IMR-90 (cell line): ENCODE results near the gene CCDC141. TPM values are rescaled to one million over a fixed set of nuclear protein-coding genes. Genes with fewer than 3 reads are reported as not detected.

Experiments
- ATAC-seq: fragments of 200-7000 bp; cut with Tn5 transposase; 2 replicates; pipeline ENCODE4 v1.9.1; 2020; ENCODE audit warnings: low read depth, mild to moderate bottlenecking, moderate library complexity
- BruUV-seq: library from RNA; stranded (reverse); fragments of 400-500 nt; replicated peaks from 2 replicates; lab custom pipeline; 2021; lab: Mats Ljungman, UMichigan
- CTCF ChIA-PET: fragments of 300-600 bp; formaldehyde crosslinking; extraction: SDS; loops from one replicate; lab custom pipeline; 2021; ENCODE audit warnings: antibody characterized with exemption; lab: Yijun Ruan, JAX
- POLR2A ChIA-PET: fragments of 300-600 bp; sonication (Branson Sonifier 250); formaldehyde crosslinking; loops from one replicate; lab custom pipeline; 2022; ENCODE audit warnings: antibody characterized with exemption; ENCODE audit not compliant: unreplicated experiment; lab: Charles Lee
- DNase-seq: peaks from one replicate; pipeline ENCODE4 v3.0.0; 2013
- H2AFZ ChIP-seq: replicated peaks from 2 replicates; pipeline ENCODE3; 2013; ENCODE audit warnings: low read length, mild to moderate bottlenecking; ENCODE audit not compliant: poor library complexity
- H2AK5ac ChIP-seq: 2 replicates; pipeline ENCODE4 v1.6.1; 2013; ENCODE audit warnings: low read depth, low read length, inconsistent platforms
- H2AK9ac ChIP-seq: replicated peaks from 2 replicates; pipeline ENCODE3; 2013; ENCODE audit warnings: mild to moderate bottlenecking, low read depth, low read length, moderate library complexity; ENCODE audit not compliant: poor library complexity
- H2BK120ac ChIP-seq: 2 replicates; pipeline ENCODE4 v1.6.1; 2013; ENCODE audit warnings: low read depth, low read length, inconsistent platforms
- H2BK15ac ChIP-seq: 3 replicates; pipeline ENCODE4 v1.6.1; 2013; ENCODE audit warnings: low read depth, low read length, inconsistent platforms
- H2BK20ac ChIP-seq: 2 replicates; pipeline ENCODE4 v1.6.1; 2013; ENCODE audit warnings: low read depth, mild to moderate bottlenecking, inconsistent platforms, low read length, moderate library complexity
- H2BK5ac ChIP-seq: 2 replicates; pipeline ENCODE4 v1.6.1; 2013; ENCODE audit warnings: mild to moderate bottlenecking, low read depth, low read length, inconsistent platforms; ENCODE audit not compliant: poor library complexity, severe bottlenecking
- H3K14ac ChIP-seq: replicated peaks from 2 replicates; pipeline ENCODE4 v1.6.1; 2013; ENCODE audit warnings: low read depth, low read length, inconsistent platforms
- H3K18ac ChIP-seq: 2 replicates; pipeline ENCODE4 v1.6.1; 2013; ENCODE audit warnings: low read depth, low read length, control low read depth
- H3K23ac ChIP-seq: 2 replicates; pipeline ENCODE4 v1.6.1; 2013; ENCODE audit warnings: low read depth, low read length, inconsistent platforms
- H3K27ac ChIP-seq: 2 replicates; pipeline ENCODE4 v1.5.1; 2013; ENCODE audit warnings: mild to moderate bottlenecking, control low read depth, low read length; ENCODE audit not compliant: insufficient read depth
- H3K27me3 ChIP-seq: 2 replicates; pipeline ENCODE4 v1.6.1; 2013; ENCODE audit warnings: low read length; ENCODE audit not compliant: control insufficient read depth, insufficient read depth
- H3K36me3 ChIP-seq: 2 replicates; pipeline ENCODE4 v1.6.1; 2013; ENCODE audit warnings: low read length, mixed read lengths; ENCODE audit not compliant: control insufficient read depth, insufficient read depth
- H3K4ac ChIP-seq: 2 replicates; pipeline ENCODE4 v1.6.1; 2013; ENCODE audit warnings: low read depth, low read length, inconsistent platforms
- H3K4me1 ChIP-seq: 2 replicates; pipeline ENCODE4 v1.6.1; 2013; ENCODE audit warnings: low read length, mixed read lengths; ENCODE audit not compliant: control insufficient read depth, insufficient read depth
- H3K4me2 ChIP-seq: 2 replicates; pipeline ENCODE4 v1.6.1; 2013; ENCODE audit warnings: low read depth, mild to moderate bottlenecking, control low read depth, low read length, moderate library complexity
- H3K4me3 ChIP-seq: 2 replicates; pipeline ENCODE4 v1.5.1; 2013; ENCODE audit warnings: low read depth, mild to moderate bottlenecking, control low read depth, low read length, moderate library complexity; ENCODE audit not compliant: insufficient read depth
- H3K56ac ChIP-seq: 2 replicates; pipeline ENCODE4 v1.6.1; 2013; ENCODE audit warnings: low read length, inconsistent platforms; ENCODE audit not compliant: insufficient read depth; ENCODE audit errors: extremely low read depth
- H3K79me1 ChIP-seq, 2 experiments: 2 replicates each; pipeline ENCODE4 v1.6.1; 2013; ENCODE audit warnings: low read length in 2 of 2, inconsistent platforms in 1 of 2, low read depth in 1 of 2
- H3K9ac ChIP-seq: 2 replicates; pipeline ENCODE4 v1.6.1; 2013; ENCODE audit warnings: low read depth, low read length, control low read depth
- H3K9me1 ChIP-seq: 2 replicates; pipeline ENCODE4 v1.6.1; 2013; ENCODE audit warnings: low read length, inconsistent platforms; ENCODE audit not compliant: insufficient read depth
- H3K9me3 ChIP-seq: 2 replicates; pipeline ENCODE4 v1.6.1; 2013; ENCODE audit warnings: low read length; ENCODE audit not compliant: control insufficient read depth, insufficient read depth
- H4K20me1 ChIP-seq: 2 replicates; pipeline ENCODE4 v1.6.1; 2013; ENCODE audit warnings: low read length, inconsistent platforms; ENCODE audit not compliant: insufficient read depth
- H4K5ac ChIP-seq: 2 replicates; pipeline ENCODE4 v1.6.1; 2013; ENCODE audit warnings: mild to moderate bottlenecking, low read depth, low read length, control low read depth
- H4K8ac ChIP-seq, 2 experiments: 2 replicates each; pipeline ENCODE4 v1.6.1; 2013; ENCODE audit warnings: low read depth in 2 of 2, low read length in 2 of 2, control low read depth in 1 of 2, inconsistent platforms in 1 of 2
- H4K91ac ChIP-seq: 2 replicates; pipeline ENCODE4 v1.6.1; 2013; ENCODE audit warnings: low read depth, low read length, inconsistent platforms; ENCODE audit not compliant: insufficient read depth
- BHLHE40 ChIP-seq: fragments of 150-350 bp; IDR thresholded peaks from 2 replicates; pipeline ENCODE4 v1.6.1; 2016; ENCODE audit warnings: mild to moderate bottlenecking, low read depth, low read length
- CEBPB ChIP-seq: IDR thresholded peaks from 2 replicates; pipeline ENCODE4 v1.6.1; 2012; ENCODE audit warnings: low read depth, low read length, improper control_type of control experiment
- CHD1 ChIP-seq: IDR thresholded peaks from 2 replicates; pipeline ENCODE4 v1.6.1; 2012; ENCODE audit warnings: low read depth, low read length, improper control_type of control experiment
- FOS ChIP-seq: fragments of 150-350 bp; IDR thresholded peaks from 2 replicates; pipeline ENCODE4 v1.6.1; 2016; ENCODE audit warnings: low read depth, low read length
- MAFK ChIP-seq: IDR thresholded peaks from 2 replicates; pipeline ENCODE4 v1.6.1; 2012; ENCODE audit warnings: low read depth, low read length, improper control_type of control experiment
- MAZ ChIP-seq: IDR thresholded peaks from 2 replicates; pipeline ENCODE4 v1.6.1; 2012; ENCODE audit warnings: low read depth, mild to moderate bottlenecking, low read length, improper control_type of control experiment, moderate library complexity, borderline replicate concordance
- MXI1 ChIP-seq: IDR thresholded peaks from 2 replicates; pipeline ENCODE4 v1.6.1; 2012; ENCODE audit warnings: low read depth, mild to moderate bottlenecking, low read length, moderate library complexity, borderline replicate concordance
- NFE2L2 ChIP-seq: fragments of 150-350 bp; IDR thresholded peaks from 2 replicates; pipeline ENCODE4 v1.6.1; 2016; ENCODE audit warnings: low read depth, mild to moderate bottlenecking, low read length
- POLR2A ChIP-seq: IDR thresholded peaks from 2 replicates; pipeline ENCODE4 v1.6.1; 2012; ENCODE audit warnings: mild to moderate bottlenecking, low read depth, low read length
- RAD21 ChIP-seq: IDR thresholded peaks from 2 replicates; pipeline ENCODE4 v1.6.1; 2012; ENCODE audit warnings: low read length, improper control_type of control experiment
- RCOR1 ChIP-seq: IDR thresholded peaks from 2 replicates; pipeline ENCODE4 v1.6.1; 2012; ENCODE audit warnings: mild to moderate bottlenecking, low read length, improper control_type of control experiment; ENCODE audit not compliant: insufficient replicate concordance
- RFX5 ChIP-seq: IDR thresholded peaks from 2 replicates; pipeline ENCODE4 v1.8.0; 2012; ENCODE audit warnings: low read depth, mild to moderate bottlenecking, low read length, moderate library complexity
- SMC3 ChIP-seq: fragments of 150-350 bp; IDR thresholded peaks from 2 replicates; pipeline ENCODE4 v1.6.1; 2016; ENCODE audit warnings: low read depth, mild to moderate bottlenecking, antibody characterized with exemption, low read length, moderate library complexity
- WGBS, 2 experiments: methylation state at CpG; one replicate each; pipeline versions ENCODE4 v1.1.5 to v1.1.7; 2013; ENCODE audit warnings: missing lambda C conversion rate in 2 of 2; ENCODE audit not compliant: insufficient read length in 1 of 2; ENCODE audit errors: extremely low coverage in 2 of 2; 5-methylcytosine and 5-hydroxymethylcytosine counted together
- dilution Hi-C: fragments of 300-500 bp; cut with HindIII; formaldehyde crosslinking; loops from one replicate; pipeline ENCODE4 v1.14.3; 2018; ENCODE audit warnings: low sequenced_read_pairs; ENCODE audit not compliant: unreplicated experiment
- in situ Hi-C: fragments of 300-500 bp; cut with MboI; formaldehyde crosslinking; loops from 3 replicates; pipeline ENCODE4 v1.14.3; 2019; ENCODE audit warnings: low sequenced_read_pairs, inconsistent platforms, mixed read lengths
- intact Hi-C: fragments of 100-400 bp; cut with micrococcal nuclease; formaldehyde crosslinking; loops from 2 replicates; pipeline ENCODE4 v1.10.0; 2022
- polyA plus RNA-seq, 3 experiments: library from polyadenylated mRNA; depleted of rRNA; stranded (reverse); fragments of >200 nt; gene quantifications; 2 replicates each; pipeline ENCODE4 v1.2.3, GENCODE V29; 2012; ENCODE audit warnings: low replicate concordance in 1 of 3
- total RNA-seq: library from RNA; depleted of rRNA; stranded (reverse); fragments of >200 nt; gene quantifications from 2 replicates; pipeline ENCODE4 v1.2.3, GENCODE V29; 2012
- TF ChIP-seq, protein P1 (sequence below): conservative IDR thresholded peaks from 2 replicates; pipeline ENCODE4 v1.5.1; 2012; ENCODE audit warnings: mild to moderate bottlenecking, low read depth, low read length, improper control_type of control experiment
- TF ChIP-seq, protein P2 (sequence below): fragments of 150-350 bp; IDR thresholded peaks from 2 replicates; pipeline ENCODE4 v1.6.1; 2017; ENCODE audit warnings: mild to moderate bottlenecking, antibody characterized with exemption, low read length, low read depth
- TF ChIP-seq, protein P3 (sequence below): fragments of 150-350 bp; IDR thresholded peaks from 2 replicates; pipeline ENCODE4 v1.6.1; 2016; ENCODE audit warnings: low read depth, mild to moderate bottlenecking, low read length, moderate library complexity, borderline replicate concordance

Gene CCDC141
- total and polyA plus RNA-seq, 2 of the 4 experiments (the other 2 are of a cell fraction), result not detected

DNA sequence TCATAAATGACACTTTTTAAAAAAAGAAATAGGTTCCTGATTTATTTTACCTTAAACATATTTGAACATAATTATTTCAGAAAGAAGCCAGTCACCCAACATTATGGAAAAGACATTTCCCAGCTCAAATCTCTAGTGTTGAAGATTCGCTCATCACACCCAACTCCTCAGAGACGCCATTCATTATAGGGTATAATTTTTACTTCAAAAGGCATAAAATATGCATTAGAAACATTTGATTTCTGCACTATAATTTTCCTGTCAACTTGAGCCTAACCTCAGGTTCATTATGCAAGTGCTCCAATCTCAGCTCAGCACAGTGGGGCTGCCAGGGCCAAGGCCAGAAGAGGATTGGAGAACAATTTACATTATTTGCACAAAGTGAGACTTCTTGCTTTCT, 183.9 kb downstream of the CCDC141 start:
- no TSS peak for BruUV-seq
- H3K4me3 ChIP-seq, result no peak overlapping the region
- no peak overlapping the region for H3K56ac ChIP-seq
- peaks cover 8% of the 10 kb centered on the region for H3K4me1 ChIP-seq
- no peak overlapping the region for H4K91ac ChIP-seq
- H3K36me3 ChIP-seq, result no peaks in the 10 kb centered on the region
- POLR2A ChIA-PET, result no interaction called here
- H4K8ac ChIP-seq, result no peak overlapping the region
- H3K9ac ChIP-seq, result no peak overlapping the region
- H2AK9ac ChIP-seq, result no peak overlapping the region
- no peaks in the 10 kb centered on the region for H3K9me3 ChIP-seq
- H4K5ac ChIP-seq, result no peak overlapping the region
- H3K4me2 ChIP-seq, result no peak overlapping the region
- H3K27me3 ChIP-seq, result no peaks in the 10 kb centered on the region
- DNase-seq, result no peak
- H4K20me1 ChIP-seq, result no peaks in the 10 kb centered on the region
- H2BK20ac ChIP-seq, result no peak overlapping the region
- no peak overlapping the region for H2BK5ac ChIP-seq
- no peak overlapping the region for H2BK120ac ChIP-seq
- H3K14ac ChIP-seq, result no peak overlapping the region
- no peak for TF ChIP-seq NFE2L2
- TF ChIP-seq POLR2A, result no peak
- TF ChIP-seq, protein P1, sequence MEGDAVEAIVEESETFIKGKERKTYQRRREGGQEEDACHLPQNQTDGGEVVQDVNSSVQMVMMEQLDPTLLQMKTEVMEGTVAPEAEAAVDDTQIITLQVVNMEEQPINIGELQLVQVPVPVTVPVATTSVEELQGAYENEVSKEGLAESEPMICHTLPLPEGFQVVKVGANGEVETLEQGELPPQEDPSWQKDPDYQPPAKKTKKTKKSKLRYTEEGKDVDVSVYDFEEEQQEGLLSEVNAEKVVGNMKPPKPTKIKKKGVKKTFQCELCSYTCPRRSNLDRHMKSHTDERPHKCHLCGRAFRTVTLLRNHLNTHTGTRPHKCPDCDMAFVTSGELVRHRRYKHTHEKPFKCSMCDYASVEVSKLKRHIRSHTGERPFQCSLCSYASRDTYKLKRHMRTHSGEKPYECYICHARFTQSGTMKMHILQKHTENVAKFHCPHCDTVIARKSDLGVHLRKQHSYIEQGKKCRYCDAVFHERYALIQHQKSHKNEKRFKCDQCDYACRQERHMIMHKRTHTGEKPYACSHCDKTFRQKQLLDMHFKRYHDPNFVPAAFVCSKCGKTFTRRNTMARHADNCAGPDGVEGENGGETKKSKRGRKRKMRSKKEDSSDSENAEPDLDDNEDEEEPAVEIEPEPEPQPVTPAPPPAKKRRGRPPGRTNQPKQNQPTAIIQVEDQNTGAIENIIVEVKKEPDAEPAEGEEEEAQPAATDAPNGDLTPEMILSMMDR, result no peak
- no peak for TF ChIP-seq FOS
- no peak for TF ChIP-seq RFX5
- no peak for TF ChIP-seq CEBPB
- TF ChIP-seq SMC3, result no peak
- no peak for TF ChIP-seq CHD1
- no peak for TF ChIP-seq MXI1
- no peak for TF ChIP-seq MAFK
- TF ChIP-seq, protein P2, sequence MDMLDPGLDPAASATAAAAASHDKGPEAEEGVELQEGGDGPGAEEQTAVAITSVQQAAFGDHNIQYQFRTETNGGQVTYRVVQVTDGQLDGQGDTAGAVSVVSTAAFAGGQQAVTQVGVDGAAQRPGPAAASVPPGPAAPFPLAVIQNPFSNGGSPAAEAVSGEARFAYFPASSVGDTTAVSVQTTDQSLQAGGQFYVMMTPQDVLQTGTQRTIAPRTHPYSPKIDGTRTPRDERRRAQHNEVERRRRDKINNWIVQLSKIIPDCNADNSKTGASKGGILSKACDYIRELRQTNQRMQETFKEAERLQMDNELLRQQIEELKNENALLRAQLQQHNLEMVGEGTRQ, result no peak
- no peak for TF ChIP-seq RAD21
- TF ChIP-seq RCOR1, result no peak
- TF ChIP-seq MAZ, result no peak
- no peak for TF ChIP-seq BHLHE40
- TF ChIP-seq, protein P3, sequence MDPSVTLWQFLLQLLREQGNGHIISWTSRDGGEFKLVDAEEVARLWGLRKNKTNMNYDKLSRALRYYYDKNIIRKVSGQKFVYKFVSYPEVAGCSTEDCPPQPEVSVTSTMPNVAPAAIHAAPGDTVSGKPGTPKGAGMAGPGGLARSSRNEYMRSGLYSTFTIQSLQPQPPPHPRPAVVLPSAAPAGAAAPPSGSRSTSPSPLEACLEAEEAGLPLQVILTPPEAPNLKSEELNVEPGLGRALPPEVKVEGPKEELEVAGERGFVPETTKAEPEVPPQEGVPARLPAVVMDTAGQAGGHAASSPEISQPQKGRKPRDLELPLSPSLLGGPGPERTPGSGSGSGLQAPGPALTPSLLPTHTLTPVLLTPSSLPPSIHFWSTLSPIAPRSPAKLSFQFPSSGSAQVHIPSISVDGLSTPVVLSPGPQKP, result no peak
- no peak overlapping the region for H3K18ac ChIP-seq
- no peak overlapping the region for H3K4ac ChIP-seq
- no peak overlapping the region for H3K23ac ChIP-seq
- dilution Hi-C loops (no loop called here), intact Hi-C loops (no loop called here), in situ Hi-C loops (no loop called here)
- CTCF ChIA-PET, result interaction anchor here (1.0 to 1.2 kb wide), 2 partner anchors 9 to 26 kb away, joined by 3 read pairs; no protein-coding TSS in a partner anchor
- WGBS, 2 experiments, result no CpG with 5 or more reads among the region's 2 CpGs
- no peak overlapping the region for H2BK15ac ChIP-seq
- no peak overlapping the region for H3K27ac ChIP-seq
- H3K79me1 ChIP-seq, result no peaks in the 10 kb centered on the region
- H2AFZ ChIP-seq, result no peak overlapping the region
- ATAC-seq, result no peak
- H3K9me1 ChIP-seq, result peaks cover 4% of the 10 kb centered on the region
- no peak overlapping the region for H2AK5ac ChIP-seq
